HEK293 (cell line): Measurements from ENCODE around the gene TMEM205.

Source experiments
- FEZF1 ChIP-seq: fragments of 450-650 bp; formaldehyde crosslinking; IDR thresholded peaks from 2 replicates; pipeline ENCODE4 v1.5.1; 2016; ENCODE audit warnings: missing biosample characterization, missing genetic modification characterization
- GLI2 ChIP-seq: fragments of 450-650 bp; formaldehyde crosslinking; IDR thresholded peaks from 2 replicates; pipeline ENCODE4; 2017; ENCODE audit warnings: missing biosample characterization, missing genetic modification characterization, low read depth, borderline replicate concordance
- KLF10 ChIP-seq: fragments of 450-650 bp; IDR thresholded peaks from 2 replicates; pipeline ENCODE4 v1.5.1; 2018; ENCODE audit warnings: missing biosample characterization, mild to moderate bottlenecking, missing genetic modification characterization
- KLF16 ChIP-seq: fragments of 450-650 bp; formaldehyde crosslinking; IDR thresholded peaks from 2 replicates; pipeline ENCODE4 v1.5.1; 2017; ENCODE audit warnings: missing biosample characterization, missing genetic modification characterization
- MYNN ChIP-seq: fragments of 450-650 bp; formaldehyde crosslinking; IDR thresholded peaks from 2 replicates; pipeline ENCODE4 v1.5.1; 2016; ENCODE audit warnings: missing biosample characterization, missing genetic modification characterization, borderline replicate concordance
- RBAK ChIP-seq: fragments of 450-650 bp; formaldehyde crosslinking; IDR thresholded peaks from 2 replicates; pipeline ENCODE4 v1.5.1; 2016; ENCODE audit warnings: missing biosample characterization, missing genetic modification characterization
- SP3 ChIP-seq: fragments of 450-650 bp; formaldehyde crosslinking; IDR thresholded peaks from 2 replicates; pipeline ENCODE4 v1.5.1; 2016; ENCODE audit warnings: missing biosample characterization, missing genetic modification characterization
- ZBTB17 ChIP-seq: fragments of 450-650 bp; formaldehyde crosslinking; IDR thresholded peaks from 2 replicates; pipeline ENCODE4 v1.5.1; 2016; ENCODE audit warnings: missing biosample characterization, missing genetic modification characterization
- ZBTB48 ChIP-seq: fragments of 450-650 bp; formaldehyde crosslinking; IDR thresholded peaks from 2 replicates; pipeline ENCODE4 v1.5.1; 2016; ENCODE audit warnings: missing biosample characterization, missing genetic modification characterization
- ZFP3 ChIP-seq: fragments of 450-650 bp; formaldehyde crosslinking; IDR thresholded peaks from 2 replicates; pipeline ENCODE4 v1.5.1; 2016; ENCODE audit warnings: low read depth, missing biosample characterization, missing genetic modification characterization
- ZNF114 ChIP-seq: fragments of 450-650 bp; formaldehyde crosslinking; IDR thresholded peaks from 2 replicates; pipeline ENCODE4 v1.5.0; 2017; ENCODE audit warnings: missing biosample characterization, missing genetic modification characterization
- ZNF214 ChIP-seq: fragments of 450-650 bp; formaldehyde crosslinking; IDR thresholded peaks from 2 replicates; pipeline ENCODE4 v1.5.1; 2017; ENCODE audit warnings: missing biosample characterization, mild to moderate bottlenecking, missing genetic modification characterization, borderline replicate concordance
- ZNF23 ChIP-seq: fragments of 450-650 bp; formaldehyde crosslinking; IDR thresholded peaks from 2 replicates; pipeline ENCODE4 v1.5.1; 2016; ENCODE audit warnings: missing biosample characterization, missing genetic modification characterization, borderline replicate concordance
- ZNF24 ChIP-seq: fragments of 450-650 bp; formaldehyde crosslinking; IDR thresholded peaks from 2 replicates; pipeline ENCODE4 v1.5.1; 2016; ENCODE audit warnings: missing biosample characterization, missing genetic modification characterization
- ZNF248 ChIP-seq: fragments of 450-650 bp; formaldehyde crosslinking; IDR thresholded peaks from 2 replicates; pipeline ENCODE4 v1.5.1; 2017; ENCODE audit warnings: missing biosample characterization, missing genetic modification characterization
- ZNF501 ChIP-seq: fragments of 450-650 bp; formaldehyde crosslinking; IDR thresholded peaks from 2 replicates; pipeline ENCODE4 v1.5.1; 2016; ENCODE audit warnings: missing biosample characterization, missing genetic modification characterization
- ZNF658 ChIP-seq: fragments of 450-650 bp; formaldehyde crosslinking; IDR thresholded peaks from 2 replicates; pipeline ENCODE4; 2016; ENCODE audit warnings: missing biosample characterization, missing genetic modification characterization
- ZNF660 ChIP-seq: fragments of 450-650 bp; IDR thresholded peaks from 2 replicates; pipeline ENCODE4 v1.5.1; 2018; ENCODE audit warnings: missing biosample characterization, mild to moderate bottlenecking, missing genetic modification characterization
- TF ChIP-seq, protein P1 (sequence below): fragments of 450-650 bp; formaldehyde crosslinking; IDR thresholded peaks from 2 replicates; pipeline ENCODE4 v1.5.1; 2016; ENCODE audit warnings: missing biosample characterization, missing genetic modification characterization
- TF ChIP-seq, protein P2 (sequence below): fragments of 450-650 bp; formaldehyde crosslinking; IDR thresholded peaks from 2 replicates; pipeline ENCODE4 v1.5.1; 2016; ENCODE audit warnings: missing biosample characterization, missing genetic modification characterization
- TF ChIP-seq, protein P3 (sequence below): fragments of 450-650 bp; formaldehyde crosslinking; IDR thresholded peaks from 2 replicates; pipeline ENCODE4 v1.5.1; 2016; ENCODE audit warnings: missing biosample characterization, missing genetic modification characterization
- TF ChIP-seq, protein P4 (sequence below): fragments of 450-650 bp; formaldehyde crosslinking; IDR thresholded peaks from 2 replicates; pipeline ENCODE4 v1.5.1; 2016; ENCODE audit warnings: missing biosample characterization, missing genetic modification characterization, low read depth
- TF ChIP-seq, protein P5 (sequence below): fragments of 450-650 bp; formaldehyde crosslinking; IDR thresholded peaks from 2 replicates; pipeline ENCODE4 v1.5.0; 2017; ENCODE audit warnings: missing biosample characterization, missing genetic modification characterization, borderline replicate concordance

The TMEM205 gene

DNA sequence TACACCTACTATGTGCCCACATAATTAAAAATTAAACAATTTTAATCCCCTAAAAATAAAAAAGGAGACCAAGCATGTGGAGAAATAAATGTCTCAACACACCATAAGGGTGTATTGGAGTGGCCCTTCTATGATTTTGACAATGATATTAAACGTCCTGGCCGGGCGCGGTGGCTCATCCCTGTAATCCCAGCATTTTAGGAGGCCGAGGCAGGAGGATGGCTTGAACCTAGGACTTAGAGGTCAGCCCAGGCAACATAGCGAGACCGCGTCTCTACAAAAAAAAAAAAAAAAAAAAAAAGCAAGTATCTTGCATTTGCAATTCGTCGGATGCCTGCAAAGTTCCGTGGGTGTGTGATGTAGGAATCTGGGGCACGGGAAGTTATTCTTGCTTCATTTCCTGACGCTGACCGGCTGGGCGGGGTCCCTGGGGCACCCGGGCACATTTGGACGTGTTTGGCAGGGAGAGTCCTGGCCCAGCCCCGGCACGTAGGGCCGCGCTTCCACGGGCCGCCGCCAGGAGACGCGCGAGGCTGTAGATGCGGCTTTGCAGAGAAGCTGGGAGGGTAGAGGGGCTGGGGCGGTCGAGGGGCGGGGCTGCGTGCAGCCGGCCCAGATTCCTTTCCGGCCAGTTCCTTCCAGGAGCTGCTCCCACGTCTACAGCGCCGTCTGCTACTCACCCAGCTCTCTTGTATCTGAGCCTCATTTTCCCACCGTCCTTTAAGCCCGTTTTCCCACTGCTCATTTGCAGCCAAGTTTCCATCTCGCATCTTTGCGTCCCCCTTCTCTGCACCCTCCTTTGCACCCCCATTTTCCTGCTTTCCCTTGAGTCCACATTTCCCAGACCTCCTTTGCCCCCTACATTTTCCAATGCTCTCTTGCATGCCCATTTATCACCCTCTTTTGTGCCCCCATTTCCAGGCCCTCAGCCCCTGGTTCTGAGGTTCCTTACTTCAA is 52.4 kb downstream of the TMEM205 start (continued):
- TF ChIP-seq ZNF24 (tag by site-specific recombination) (peak; percentile 57; the same call in 1 of the 2 replicates), ZNF23 (tag by site-specific recombination) (no peak), ZNF214 (tag by site-specific recombination) (no peak), ZNF248 (tag by site-specific recombination) (no peak), ZNF501 (tag by site-specific recombination) (peak; percentile 32; the same call in 1 of the 2 replicates), RBAK (tag by site-specific recombination) (0 out of 2 replicates have a peak, but pooled peaks have one; percentile 23), KLF10 (tag by site-specific recombination) (peak; percentile 62; the same call in 1 of the 2 replicates), ZNF658 (no peak), ZBTB48 (tag by site-specific recombination) (peak; percentile 67), KLF16 (tag by site-specific recombination) (peak; percentile 89), MYNN (tag by site-specific recombination) (no peak), SP3 (peak; percentile 82), ZBTB17 (tag by site-specific recombination) (peak; percentile 72), ZNF114 (tag by site-specific recombination) (no peak), ZNF660 (peak; percentile 86; the same call in 1 of the 2 replicates), GLI2 (tag by site-specific recombination) (no peak), ZFP3 (tag by site-specific recombination) (no peak; the same call in 1 of the 2 replicates), FEZF1 (peak; percentile 78)
- TF ChIP-seq, protein P1, sequence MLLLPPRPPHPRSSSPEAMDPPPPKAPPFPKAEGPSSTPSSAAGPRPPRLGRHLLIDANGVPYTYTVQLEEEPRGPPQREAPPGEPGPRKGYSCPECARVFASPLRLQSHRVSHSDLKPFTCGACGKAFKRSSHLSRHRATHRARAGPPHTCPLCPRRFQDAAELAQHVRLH (tag by site-specific recombination): 0 out of 2 replicates have a peak, but pooled peaks have one; percentile 41
- TF ChIP-seq, protein P2, sequence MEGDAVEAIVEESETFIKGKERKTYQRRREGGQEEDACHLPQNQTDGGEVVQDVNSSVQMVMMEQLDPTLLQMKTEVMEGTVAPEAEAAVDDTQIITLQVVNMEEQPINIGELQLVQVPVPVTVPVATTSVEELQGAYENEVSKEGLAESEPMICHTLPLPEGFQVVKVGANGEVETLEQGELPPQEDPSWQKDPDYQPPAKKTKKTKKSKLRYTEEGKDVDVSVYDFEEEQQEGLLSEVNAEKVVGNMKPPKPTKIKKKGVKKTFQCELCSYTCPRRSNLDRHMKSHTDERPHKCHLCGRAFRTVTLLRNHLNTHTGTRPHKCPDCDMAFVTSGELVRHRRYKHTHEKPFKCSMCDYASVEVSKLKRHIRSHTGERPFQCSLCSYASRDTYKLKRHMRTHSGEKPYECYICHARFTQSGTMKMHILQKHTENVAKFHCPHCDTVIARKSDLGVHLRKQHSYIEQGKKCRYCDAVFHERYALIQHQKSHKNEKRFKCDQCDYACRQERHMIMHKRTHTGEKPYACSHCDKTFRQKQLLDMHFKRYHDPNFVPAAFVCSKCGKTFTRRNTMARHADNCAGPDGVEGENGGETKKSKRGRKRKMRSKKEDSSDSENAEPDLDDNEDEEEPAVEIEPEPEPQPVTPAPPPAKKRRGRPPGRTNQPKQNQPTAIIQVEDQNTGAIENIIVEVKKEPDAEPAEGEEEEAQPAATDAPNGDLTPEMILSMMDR (tag by site-specific recombination): peak; percentile 93
- TF ChIP-seq, protein P3, sequence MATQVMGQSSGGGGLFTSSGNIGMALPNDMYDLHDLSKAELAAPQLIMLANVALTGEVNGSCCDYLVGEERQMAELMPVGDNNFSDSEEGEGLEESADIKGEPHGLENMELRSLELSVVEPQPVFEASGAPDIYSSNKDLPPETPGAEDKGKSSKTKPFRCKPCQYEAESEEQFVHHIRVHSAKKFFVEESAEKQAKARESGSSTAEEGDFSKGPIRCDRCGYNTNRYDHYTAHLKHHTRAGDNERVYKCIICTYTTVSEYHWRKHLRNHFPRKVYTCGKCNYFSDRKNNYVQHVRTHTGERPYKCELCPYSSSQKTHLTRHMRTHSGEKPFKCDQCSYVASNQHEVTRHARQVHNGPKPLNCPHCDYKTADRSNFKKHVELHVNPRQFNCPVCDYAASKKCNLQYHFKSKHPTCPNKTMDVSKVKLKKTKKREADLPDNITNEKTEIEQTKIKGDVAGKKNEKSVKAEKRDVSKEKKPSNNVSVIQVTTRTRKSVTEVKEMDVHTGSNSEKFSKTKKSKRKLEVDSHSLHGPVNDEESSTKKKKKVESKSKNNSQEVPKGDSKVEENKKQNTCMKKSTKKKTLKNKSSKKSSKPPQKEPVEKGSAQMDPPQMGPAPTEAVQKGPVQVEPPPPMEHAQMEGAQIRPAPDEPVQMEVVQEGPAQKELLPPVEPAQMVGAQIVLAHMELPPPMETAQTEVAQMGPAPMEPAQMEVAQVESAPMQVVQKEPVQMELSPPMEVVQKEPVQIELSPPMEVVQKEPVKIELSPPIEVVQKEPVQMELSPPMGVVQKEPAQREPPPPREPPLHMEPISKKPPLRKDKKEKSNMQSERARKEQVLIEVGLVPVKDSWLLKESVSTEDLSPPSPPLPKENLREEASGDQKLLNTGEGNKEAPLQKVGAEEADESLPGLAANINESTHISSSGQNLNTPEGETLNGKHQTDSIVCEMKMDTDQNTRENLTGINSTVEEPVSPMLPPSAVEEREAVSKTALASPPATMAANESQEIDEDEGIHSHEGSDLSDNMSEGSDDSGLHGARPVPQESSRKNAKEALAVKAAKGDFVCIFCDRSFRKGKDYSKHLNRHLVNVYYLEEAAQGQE: 0 out of 2 replicates have a peak, but pooled peaks have one; percentile 13
- TF ChIP-seq, protein P4, sequence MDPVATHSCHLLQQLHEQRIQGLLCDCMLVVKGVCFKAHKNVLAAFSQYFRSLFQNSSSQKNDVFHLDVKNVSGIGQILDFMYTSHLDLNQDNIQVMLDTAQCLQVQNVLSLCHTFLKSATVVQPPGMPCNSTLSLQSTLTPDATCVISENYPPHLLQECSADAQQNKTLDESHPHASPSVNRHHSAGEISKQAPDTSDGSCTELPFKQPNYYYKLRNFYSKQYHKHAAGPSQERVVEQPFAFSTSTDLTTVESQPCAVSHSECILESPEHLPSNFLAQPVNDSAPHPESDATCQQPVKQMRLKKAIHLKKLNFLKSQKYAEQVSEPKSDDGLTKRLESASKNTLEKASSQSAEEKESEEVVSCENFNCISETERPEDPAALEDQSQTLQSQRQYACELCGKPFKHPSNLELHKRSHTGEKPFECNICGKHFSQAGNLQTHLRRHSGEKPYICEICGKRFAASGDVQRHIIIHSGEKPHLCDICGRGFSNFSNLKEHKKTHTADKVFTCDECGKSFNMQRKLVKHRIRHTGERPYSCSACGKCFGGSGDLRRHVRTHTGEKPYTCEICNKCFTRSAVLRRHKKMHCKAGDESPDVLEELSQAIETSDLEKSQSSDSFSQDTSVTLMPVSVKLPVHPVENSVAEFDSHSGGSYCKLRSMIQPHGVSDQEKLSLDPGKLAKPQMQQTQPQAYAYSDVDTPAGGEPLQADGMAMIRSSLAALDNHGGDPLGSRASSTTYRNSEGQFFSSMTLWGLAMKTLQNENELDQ (tag by site-specific recombination): no peak
- TF ChIP-seq, protein P5, sequence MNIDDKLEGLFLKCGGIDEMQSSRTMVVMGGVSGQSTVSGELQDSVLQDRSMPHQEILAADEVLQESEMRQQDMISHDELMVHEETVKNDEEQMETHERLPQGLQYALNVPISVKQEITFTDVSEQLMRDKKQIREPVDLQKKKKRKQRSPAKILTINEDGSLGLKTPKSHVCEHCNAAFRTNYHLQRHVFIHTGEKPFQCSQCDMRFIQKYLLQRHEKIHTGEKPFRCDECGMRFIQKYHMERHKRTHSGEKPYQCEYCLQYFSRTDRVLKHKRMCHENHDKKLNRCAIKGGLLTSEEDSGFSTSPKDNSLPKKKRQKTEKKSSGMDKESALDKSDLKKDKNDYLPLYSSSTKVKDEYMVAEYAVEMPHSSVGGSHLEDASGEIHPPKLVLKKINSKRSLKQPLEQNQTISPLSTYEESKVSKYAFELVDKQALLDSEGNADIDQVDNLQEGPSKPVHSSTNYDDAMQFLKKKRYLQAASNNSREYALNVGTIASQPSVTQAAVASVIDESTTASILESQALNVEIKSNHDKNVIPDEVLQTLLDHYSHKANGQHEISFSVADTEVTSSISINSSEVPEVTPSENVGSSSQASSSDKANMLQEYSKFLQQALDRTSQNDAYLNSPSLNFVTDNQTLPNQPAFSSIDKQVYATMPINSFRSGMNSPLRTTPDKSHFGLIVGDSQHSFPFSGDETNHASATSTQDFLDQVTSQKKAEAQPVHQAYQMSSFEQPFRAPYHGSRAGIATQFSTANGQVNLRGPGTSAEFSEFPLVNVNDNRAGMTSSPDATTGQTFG (tag by site-specific recombination): no peak
- TF ChIP-seq, all 188 proteins: peak for 53
